Fibroblast of lung (primary cell): ENCODE data around the gene ZFPM1. TPM values are rescaled to one million over a fixed set of nuclear protein-coding genes. Genes with fewer than 3 reads are reported as not detected.

ENCODE experiments used
- DNase-seq, 2 donors: peaks; one replicate each; pipeline versions ENCODE4 v3.0.0 to v3.0.0-alpha.2; 2010; ENCODE audit warnings: low read depth in 2 of 2
- H2AFZ ChIP-seq: 2 replicates; pipeline ENCODE4 v1.5.1; 2012; ENCODE audit warnings: low read length, control low read depth, inconsistent platforms
- H3K27ac ChIP-seq: 2 replicates; pipeline ENCODE4 v1.5.1; 2011; ENCODE audit warnings: low read length, control low read depth; ENCODE audit not compliant: insufficient read depth
- H3K27me3 ChIP-seq: 2 replicates; pipeline ENCODE4 v1.5.1; 2011; ENCODE audit warnings: mild to moderate bottlenecking, low read length; ENCODE audit not compliant: control insufficient read depth, insufficient read depth
- H3K36me3 ChIP-seq: 2 replicates; pipeline ENCODE4 v1.5.1; 2011; ENCODE audit warnings: low read length; ENCODE audit not compliant: control insufficient read depth, insufficient read depth
- H3K4me1 ChIP-seq: 2 replicates; pipeline ENCODE4 v1.5.1; 2011; ENCODE audit warnings: low read length; ENCODE audit not compliant: control insufficient read depth, insufficient read depth; ENCODE audit errors: extremely low read depth
- H3K4me2 ChIP-seq: 2 replicates; pipeline ENCODE4 v1.5.1; 2011; ENCODE audit warnings: low read length, control low read depth; ENCODE audit not compliant: insufficient read depth; ENCODE audit errors: extremely low read depth
- H3K4me3 ChIP-seq, 4 experiments: fragments of 200-600 bp in 1 of 4; sonication (generic) in 1 of 4; replicated peaks in 1 of 4; 2 replicates each; pipeline ENCODE4 v1.5.1; 2011 to 2016; ENCODE audit warnings: low read length in 4 of 4, low read depth in 3 of 4, mild to moderate bottlenecking in 3 of 4, control low read depth in 2 of 4, inconsistent platforms in 1 of 4, mixed read lengths in 1 of 4; ENCODE audit not compliant: insufficient read depth in 1 of 4; ENCODE audit errors: control extremely low read depth in 1 of 4
- H3K79me2 ChIP-seq: 2 replicates; pipeline ENCODE4 v1.5.1; 2012; ENCODE audit warnings: mild to moderate bottlenecking, low read length, inconsistent platforms; ENCODE audit not compliant: control insufficient read depth, insufficient read depth
- H3K9ac ChIP-seq: 2 replicates; pipeline ENCODE4 v1.5.1; 2011; ENCODE audit warnings: mild to moderate bottlenecking, low read length, control low read depth; ENCODE audit not compliant: insufficient read depth
- H3K9me3 ChIP-seq: 2 replicates; pipeline ENCODE4 v1.5.1; 2012; ENCODE audit warnings: low read depth, low read length; ENCODE audit not compliant: control insufficient read depth, insufficient read depth
- H4K20me1 ChIP-seq: 2 replicates; pipeline ENCODE4 v1.5.1; 2011; ENCODE audit warnings: low read length; ENCODE audit not compliant: control insufficient read depth, insufficient read depth; ENCODE audit errors: extremely low read depth
- EZH2 ChIP-seq: IDR thresholded peaks from 2 replicates; pipeline ENCODE4 v1.5.1; 2012; ENCODE audit warnings: low read length, control low read depth, mild to moderate bottlenecking; ENCODE audit errors: missing control alignments
- polyA plus RNA-seq, 2 donors: library from polyadenylated mRNA; depleted of rRNA in 1 of 2; stranded (reverse) in 1 of 2; unstranded in 1 of 2; fragments of >200 nt; gene quantifications; 2 replicates each; pipeline ENCODE4 v1.2.1, GENCODE V29; 2011 to 2012; ENCODE audit warnings: missing spikeins in 1 of 2
- total RNA-seq: library from RNA; depleted of rRNA; stranded (reverse); fragments of >200 nt; gene quantifications from 2 replicates; pipeline ENCODE4 v1.2.1, GENCODE V29; 2014
- TF ChIP-seq, protein P1 (sequence below), 2 donors: IDR thresholded peaks in 1 of 2; conservative IDR thresholded peaks in 1 of 2; 1 replicate in 1 of 2; 2 replicates in 1 of 2; pipeline ENCODE4 v1.5.1; 2011 to 2012; ENCODE audit warnings: low read length in 2 of 2, control low read depth in 1 of 2, inconsistent platforms in 1 of 2, low read depth in 1 of 2, mild to moderate bottlenecking in 1 of 2

The ZFPM1 gene
- total and polyA plus RNA-seq, 2 donors (not counting 1 experiment from before 2014, with no cell fraction given), result 0.27 to 1.7 TPM

- TF ChIP-seq, protein P1, sequence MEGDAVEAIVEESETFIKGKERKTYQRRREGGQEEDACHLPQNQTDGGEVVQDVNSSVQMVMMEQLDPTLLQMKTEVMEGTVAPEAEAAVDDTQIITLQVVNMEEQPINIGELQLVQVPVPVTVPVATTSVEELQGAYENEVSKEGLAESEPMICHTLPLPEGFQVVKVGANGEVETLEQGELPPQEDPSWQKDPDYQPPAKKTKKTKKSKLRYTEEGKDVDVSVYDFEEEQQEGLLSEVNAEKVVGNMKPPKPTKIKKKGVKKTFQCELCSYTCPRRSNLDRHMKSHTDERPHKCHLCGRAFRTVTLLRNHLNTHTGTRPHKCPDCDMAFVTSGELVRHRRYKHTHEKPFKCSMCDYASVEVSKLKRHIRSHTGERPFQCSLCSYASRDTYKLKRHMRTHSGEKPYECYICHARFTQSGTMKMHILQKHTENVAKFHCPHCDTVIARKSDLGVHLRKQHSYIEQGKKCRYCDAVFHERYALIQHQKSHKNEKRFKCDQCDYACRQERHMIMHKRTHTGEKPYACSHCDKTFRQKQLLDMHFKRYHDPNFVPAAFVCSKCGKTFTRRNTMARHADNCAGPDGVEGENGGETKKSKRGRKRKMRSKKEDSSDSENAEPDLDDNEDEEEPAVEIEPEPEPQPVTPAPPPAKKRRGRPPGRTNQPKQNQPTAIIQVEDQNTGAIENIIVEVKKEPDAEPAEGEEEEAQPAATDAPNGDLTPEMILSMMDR (conservative IDR thresholded peaks at IDR 0.05 in 1 of 2, IDR thresholded peaks at IDR 0.05 in 1 of 2; ENCODE audit: low read depth in 1 of 2, low read length in 2 of 2), result no peak
- TF ChIP-seq EZH2, result no peak
- H3K4me2 ChIP-seq, result no peak overlapping the region
- H3K27me3 ChIP-seq, result peaks cover 21% of the 10 kb centered on the region
- H3K4me1 ChIP-seq, result no peaks in the 10 kb centered on the region
- no peaks in the 10 kb centered on the region for H3K36me3 ChIP-seq
- no peak overlapping the region for H2AFZ ChIP-seq
- H3K9ac ChIP-seq, result no peak overlapping the region
- DNase-seq, result no peak
- H4K20me1 ChIP-seq, result no peaks in the 10 kb centered on the region
- H3K27ac ChIP-seq, result no peak overlapping the region
- no peak overlapping the region for H3K4me3 ChIP-seq
- H3K9me3 ChIP-seq, result no peaks in the 10 kb centered on the region
- H3K79me2 ChIP-seq, result no peaks in the 10 kb centered on the region
Observed at GRCh38 chr16:88545781-88546180, 92.7 kb downstream of the ZFPM1 start.

DNA sequence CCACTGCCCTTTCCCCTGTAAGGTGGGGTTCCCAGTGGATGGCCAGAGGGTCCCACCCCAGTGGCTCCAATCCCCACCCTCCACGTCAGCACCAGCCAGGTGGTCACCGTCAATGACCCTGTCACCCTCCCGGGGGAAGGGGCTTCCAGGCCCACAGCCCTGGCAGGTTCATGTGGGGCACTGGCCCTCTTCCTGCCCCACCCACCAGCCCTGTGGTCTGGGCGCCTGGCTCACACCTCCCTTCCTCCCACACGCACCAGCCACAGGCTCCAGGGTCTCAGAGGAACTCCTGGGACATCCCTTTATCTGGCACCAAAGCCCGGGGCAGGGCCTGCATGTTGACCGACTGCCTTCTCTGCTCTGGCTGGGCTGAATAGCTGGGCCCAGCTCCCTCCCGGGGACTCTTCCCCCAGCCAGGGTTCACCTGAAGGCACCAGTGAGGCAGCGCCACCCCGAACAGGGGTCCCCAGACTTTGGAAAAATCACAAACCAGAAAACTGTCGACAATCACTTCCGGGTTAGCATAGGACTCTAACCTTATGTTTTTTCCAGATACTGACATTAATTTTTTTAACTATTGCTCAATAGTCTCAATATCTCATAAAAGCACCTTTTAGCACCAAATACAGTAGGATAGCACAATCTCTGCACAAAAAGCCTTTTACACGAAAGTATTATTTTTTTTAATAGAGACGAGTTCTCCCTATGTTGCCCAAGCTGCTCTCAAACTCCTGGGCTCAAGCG is 95.2 kb downstream of the ZFPM1 start:
- Histone ChIP-seq H2AFZ (no peak overlapping the region), H3K79me2 (no peaks in the 10 kb centered on the region), H3K27ac (no peak overlapping the region), H3K9me3 (no peaks in the 10 kb centered on the region), H3K9ac (no peak overlapping the region), H3K4me1 (no peaks in the 10 kb centered on the region), H3K36me3 (no peaks in the 10 kb centered on the region), H3K4me2 (no peak overlapping the region), H3K4me3 (no peak overlapping the region), H3K27me3 (peaks cover 20% of the 10 kb centered on the region), H4K20me1 (no peaks in the 10 kb centered on the region)
- no peak for DNase-seq
- no peak for TF ChIP-seq EZH2
- TF ChIP-seq, protein P1 (conservative IDR thresholded peaks at IDR 0.05 in 1 of 2, IDR thresholded peaks at IDR 0.05 in 1 of 2; ENCODE audit: low read depth in 1 of 2, low read length in 2 of 2), result no peak

GRCh38 chr16:88548985-88549384 is 95.9 kb downstream of the ZFPM1 start:
- H3K9ac ChIP-seq, result no peak overlapping the region
- no peaks in the 10 kb centered on the region for H4K20me1 ChIP-seq
- no peak overlapping the region for H3K4me2 ChIP-seq
- H3K36me3 ChIP-seq, result no peaks in the 10 kb centered on the region
- H3K9me3 ChIP-seq, result no peaks in the 10 kb centered on the region
- no peak overlapping the region for H3K4me3 ChIP-seq
- TF ChIP-seq EZH2, result no peak
- TF ChIP-seq, protein P1 (conservative IDR thresholded peaks at IDR 0.05 in 1 of 2, IDR thresholded peaks at IDR 0.05 in 1 of 2; ENCODE audit: low read depth in 1 of 2, low read length in 2 of 2), result no peak
- no peak overlapping the region for H2AFZ ChIP-seq
- no peak for DNase-seq
- H3K79me2 ChIP-seq, result no peaks in the 10 kb centered on the region
- no peaks in the 10 kb centered on the region for H3K4me1 ChIP-seq
- no peak overlapping the region for H3K27ac ChIP-seq
- peaks cover 20% of the 10 kb centered on the region for H3K27me3 ChIP-seq
